Fibroblast of lung (primary cell): ENCODE results near the gene NUDT14. TPM values are rescaled to one million over a fixed set of nuclear protein-coding genes. Genes with fewer than 3 reads are reported as not detected.

Experiments
- DNase-seq, 2 donors: peaks; one replicate each; pipeline versions ENCODE4 v3.0.0 to v3.0.0-alpha.2; 2010; ENCODE audit warnings: low read depth in 2 of 2
- H2AFZ ChIP-seq: 2 replicates; pipeline ENCODE4 v1.5.1; 2012; ENCODE audit warnings: low read length, control low read depth, inconsistent platforms
- H3K27ac ChIP-seq: 2 replicates; pipeline ENCODE4 v1.5.1; 2011; ENCODE audit warnings: low read length, control low read depth; ENCODE audit not compliant: insufficient read depth
- H3K27me3 ChIP-seq: 2 replicates; pipeline ENCODE4 v1.5.1; 2011; ENCODE audit warnings: mild to moderate bottlenecking, low read length; ENCODE audit not compliant: control insufficient read depth, insufficient read depth
- H3K36me3 ChIP-seq: 2 replicates; pipeline ENCODE4 v1.5.1; 2011; ENCODE audit warnings: low read length; ENCODE audit not compliant: control insufficient read depth, insufficient read depth
- H3K4me1 ChIP-seq: 2 replicates; pipeline ENCODE4 v1.5.1; 2011; ENCODE audit warnings: low read length; ENCODE audit not compliant: control insufficient read depth, insufficient read depth; ENCODE audit errors: extremely low read depth
- H3K4me2 ChIP-seq: 2 replicates; pipeline ENCODE4 v1.5.1; 2011; ENCODE audit warnings: low read length, control low read depth; ENCODE audit not compliant: insufficient read depth; ENCODE audit errors: extremely low read depth
- H3K4me3 ChIP-seq, 4 experiments: fragments of 200-600 bp in 1 of 4; sonication (generic) in 1 of 4; replicated peaks in 1 of 4; 2 replicates each; pipeline ENCODE4 v1.5.1; 2011 to 2016; ENCODE audit warnings: low read length in 4 of 4, low read depth in 3 of 4, mild to moderate bottlenecking in 3 of 4, control low read depth in 2 of 4, inconsistent platforms in 1 of 4, mixed read lengths in 1 of 4; ENCODE audit not compliant: insufficient read depth in 1 of 4; ENCODE audit errors: control extremely low read depth in 1 of 4
- H3K79me2 ChIP-seq: 2 replicates; pipeline ENCODE4 v1.5.1; 2012; ENCODE audit warnings: mild to moderate bottlenecking, low read length, inconsistent platforms; ENCODE audit not compliant: control insufficient read depth, insufficient read depth
- H3K9ac ChIP-seq: 2 replicates; pipeline ENCODE4 v1.5.1; 2011; ENCODE audit warnings: mild to moderate bottlenecking, low read length, control low read depth; ENCODE audit not compliant: insufficient read depth
- H3K9me3 ChIP-seq: 2 replicates; pipeline ENCODE4 v1.5.1; 2012; ENCODE audit warnings: low read depth, low read length; ENCODE audit not compliant: control insufficient read depth, insufficient read depth
- H4K20me1 ChIP-seq: 2 replicates; pipeline ENCODE4 v1.5.1; 2011; ENCODE audit warnings: low read length; ENCODE audit not compliant: control insufficient read depth, insufficient read depth; ENCODE audit errors: extremely low read depth
- CTCF ChIP-seq, 2 donors: IDR thresholded peaks in 1 of 2; conservative IDR thresholded peaks in 1 of 2; 1 replicate in 1 of 2; 2 replicates in 1 of 2; pipeline ENCODE4 v1.5.1; 2011 to 2012; ENCODE audit warnings: low read length in 2 of 2, control low read depth in 1 of 2, inconsistent platforms in 1 of 2, low read depth in 1 of 2, mild to moderate bottlenecking in 1 of 2
- EZH2 ChIP-seq: IDR thresholded peaks from 2 replicates; pipeline ENCODE4 v1.5.1; 2012; ENCODE audit warnings: low read length, control low read depth, mild to moderate bottlenecking; ENCODE audit errors: missing control alignments
- polyA plus RNA-seq, 2 donors: library from polyadenylated mRNA; depleted of rRNA in 1 of 2; stranded (reverse) in 1 of 2; unstranded in 1 of 2; fragments of >200 nt; gene quantifications; 2 replicates each; pipeline ENCODE4 v1.2.1, GENCODE V29; 2011 to 2012; ENCODE audit warnings: missing spikeins in 1 of 2
- total RNA-seq: library from RNA; depleted of rRNA; stranded (reverse); fragments of >200 nt; gene quantifications from 2 replicates; pipeline ENCODE4 v1.2.1, GENCODE V29; 2014

The NUDT14 gene
- total and polyA plus RNA-seq, 2 donors (not counting 1 experiment from before 2014, with no cell fraction given) = 6.7 to 14.2 TPM

- no peak overlapping the region for H2AFZ ChIP-seq
- H3K79me2 ChIP-seq = no peaks in the 10 kb centered on the region
- no peaks in the 10 kb centered on the region for H4K20me1 ChIP-seq
- DNase-seq = no peak
- no peak for TF ChIP-seq CTCF (conservative IDR thresholded peaks at IDR 0.05 in 1 of 2, IDR thresholded peaks at IDR 0.05 in 1 of 2; ENCODE audit: low read depth in 1 of 2, low read length in 2 of 2)
- H3K4me1 ChIP-seq = peaks cover 2% of the 10 kb centered on the region
- no peaks in the 10 kb centered on the region for H3K9me3 ChIP-seq
- no peak overlapping the region for H3K9ac ChIP-seq
- H3K4me3 ChIP-seq = no peak overlapping the region
- H3K27ac ChIP-seq = no peak overlapping the region
- no peak overlapping the region for H3K4me2 ChIP-seq
- no peaks in the 10 kb centered on the region for H3K36me3 ChIP-seq
- peaks cover 14% of the 10 kb centered on the region for H3K27me3 ChIP-seq
Measured at GRCh38 chr14:105200074-105200473, 19.0 kb upstream of the NUDT14 start.

GRCh38 chr14:105199093-105199492 lies 18.0 kb upstream of the NUDT14 start:
- H3K27me3 ChIP-seq = peaks cover 14% of the 10 kb centered on the region
- no peak overlapping the region for H3K4me2 ChIP-seq
- H3K4me3 ChIP-seq = no peak overlapping the region
- no peaks in the 10 kb centered on the region for H3K9me3 ChIP-seq
- DNase-seq = peak in 1 of 2 donors; percentile 61
- no peak for TF ChIP-seq CTCF (conservative IDR thresholded peaks at IDR 0.05 in 1 of 2, IDR thresholded peaks at IDR 0.05 in 1 of 2; ENCODE audit: low read depth in 1 of 2, low read length in 2 of 2)
- no peak overlapping the region for H3K9ac ChIP-seq
- H3K36me3 ChIP-seq = no peaks in the 10 kb centered on the region
- H3K27ac ChIP-seq = no peak overlapping the region
- no peaks in the 10 kb centered on the region for H3K79me2 ChIP-seq
- peaks cover 2% of the 10 kb centered on the region for H3K4me1 ChIP-seq
- no peaks in the 10 kb centered on the region for H4K20me1 ChIP-seq
- H2AFZ ChIP-seq = no peak overlapping the region

GRCh38 chr14:105198588-105198987 lies 17.5 kb upstream of the NUDT14 start:
- H3K27me3 ChIP-seq = peaks cover 14% of the 10 kb centered on the region
- no peak overlapping the region for H2AFZ ChIP-seq
- H3K4me3 ChIP-seq = no peak overlapping the region
- H3K27ac ChIP-seq = no peak overlapping the region
- DNase-seq = no peak
- H3K9ac ChIP-seq = no peak overlapping the region
- H3K36me3 ChIP-seq = no peaks in the 10 kb centered on the region
- no peak for TF ChIP-seq CTCF (conservative IDR thresholded peaks at IDR 0.05 in 1 of 2, IDR thresholded peaks at IDR 0.05 in 1 of 2; ENCODE audit: low read depth in 1 of 2, low read length in 2 of 2)
- TF ChIP-seq EZH2 = no peak
- H3K9me3 ChIP-seq = no peaks in the 10 kb centered on the region
- H3K4me1 ChIP-seq = peaks cover 2% of the 10 kb centered on the region
- H3K4me2 ChIP-seq = no peak overlapping the region
- no peaks in the 10 kb centered on the region for H4K20me1 ChIP-seq
- no peaks in the 10 kb centered on the region for H3K79me2 ChIP-seq
